OCI-LY3 (cell line): ENCODE measurements around the gene CBLN2.

ENCODE experiments used
- EZH2phosphoT487 ChIP-seq: fragments of 200-600 bp; shearing (Covaris generic); IDR thresholded peaks from 2 replicates; pipeline ENCODE4 v1.6.1; 2018; ENCODE audit warnings: antibody characterized with exemption, mixed run types, low read depth
- TF ChIP-seq, protein P1 (sequence below): fragments of 200-600, 300-600 bp; sonication (generic); IDR thresholded peaks from 2 replicates; pipeline ENCODE4 v1.5.1; 2014; ENCODE audit warnings: antibody characterized with exemption, low read length, low read depth

GRCh38 chr18:72572896-72573295 is 28.8 kb upstream of the CBLN2 start:
- TF ChIP-seq, protein P1, sequence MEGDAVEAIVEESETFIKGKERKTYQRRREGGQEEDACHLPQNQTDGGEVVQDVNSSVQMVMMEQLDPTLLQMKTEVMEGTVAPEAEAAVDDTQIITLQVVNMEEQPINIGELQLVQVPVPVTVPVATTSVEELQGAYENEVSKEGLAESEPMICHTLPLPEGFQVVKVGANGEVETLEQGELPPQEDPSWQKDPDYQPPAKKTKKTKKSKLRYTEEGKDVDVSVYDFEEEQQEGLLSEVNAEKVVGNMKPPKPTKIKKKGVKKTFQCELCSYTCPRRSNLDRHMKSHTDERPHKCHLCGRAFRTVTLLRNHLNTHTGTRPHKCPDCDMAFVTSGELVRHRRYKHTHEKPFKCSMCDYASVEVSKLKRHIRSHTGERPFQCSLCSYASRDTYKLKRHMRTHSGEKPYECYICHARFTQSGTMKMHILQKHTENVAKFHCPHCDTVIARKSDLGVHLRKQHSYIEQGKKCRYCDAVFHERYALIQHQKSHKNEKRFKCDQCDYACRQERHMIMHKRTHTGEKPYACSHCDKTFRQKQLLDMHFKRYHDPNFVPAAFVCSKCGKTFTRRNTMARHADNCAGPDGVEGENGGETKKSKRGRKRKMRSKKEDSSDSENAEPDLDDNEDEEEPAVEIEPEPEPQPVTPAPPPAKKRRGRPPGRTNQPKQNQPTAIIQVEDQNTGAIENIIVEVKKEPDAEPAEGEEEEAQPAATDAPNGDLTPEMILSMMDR, result no peak
- TF ChIP-seq EZH2phosphoT487, result no peak
